GM18951 (cell line): ENCODE data around the gene AKR1C4.
"Not testable (repeated sequence)": the region's sequence is repeated elsewhere in the genome, so short reads cannot be mapped to it uniquely, and the experiment has no call there.

Experiments used
- POLR2A ChIP-seq: IDR thresholded peaks from 4 replicates; pipeline ENCODE4 v1.6.1; 2011; ENCODE audit warnings: mild to moderate bottlenecking; ENCODE audit not compliant: insufficient read length, insufficient read depth; ENCODE audit errors: extremely low read depth
- in situ Hi-C: fragments of 300-500 bp; cut with MboI; formaldehyde crosslinking; loops from one replicate; pipeline ENCODE4 v1.12.0; 2022; ENCODE audit warnings: low sequenced_read_pairs, mixed read lengths, inconsistent platforms; ENCODE audit not compliant: unreplicated experiment

Gene AKR1C4

GRCh38 chr10:5183923-5184322 lies 12.7 kb upstream of the AKR1C4 start:
- TF ChIP-seq POLR2A, result no peak

GRCh38 chr10:5184987-5185775 lies 11.5 kb upstream of the AKR1C4 start, which contains the start of gene AKR1C8:
Gene AKR1C8, minus strand, starts transcription at chr10:5185150. Its CDS starts 46 bp downstream, at chr10:5185104.
- TF ChIP-seq POLR2A, result no peak
- in situ Hi-C loops, result no loop called here

More at GRCh38 chr10:5183923-5184322, 12.7 kb upstream of the AKR1C4 start:
- in situ Hi-C loops, result no loop called here

GRCh38 chr10:5187867-5188266 lies 8.8 kb upstream of the AKR1C4 start:
- in situ Hi-C loops, result no loop called here
- TF ChIP-seq POLR2A, result no peak

DNA sequence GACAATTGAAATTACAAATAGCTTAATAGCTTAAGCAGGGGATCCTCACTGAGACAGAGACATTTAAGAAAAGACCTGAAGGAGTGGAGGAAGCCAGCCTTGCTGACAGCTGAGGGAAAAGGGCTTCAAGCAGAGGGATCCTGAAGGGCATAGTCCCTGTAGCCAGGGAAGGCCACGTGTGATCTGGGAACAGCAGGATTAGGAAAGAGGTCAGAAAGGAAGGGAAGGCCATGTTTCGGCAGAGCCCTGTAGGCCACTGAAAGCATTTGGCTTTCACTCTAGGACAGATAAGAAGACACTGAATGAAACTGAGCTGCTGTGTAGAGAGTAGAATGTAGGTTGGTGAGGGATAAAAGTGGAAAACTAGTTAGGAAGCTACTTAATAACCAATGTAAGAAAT lies 8.3 kb upstream of the AKR1C4 start:
- in situ Hi-C loops, result no loop called here
- TF ChIP-seq POLR2A, result no peak

- no peak for TF ChIP-seq POLR2A
- in situ Hi-C loops, result no loop called here
These were observed 2.2 kb upstream of the AKR1C4 start for GRCh38 chr10:5194431-5194830.

- TF ChIP-seq POLR2A, result no peak
- in situ Hi-C loops, result no loop called here
These were observed 786 bp upstream of the AKR1C4 start for GRCh38 chr10:5195727-5196374.

- no peak for TF ChIP-seq POLR2A
- in situ Hi-C loops, result no loop called here
These were observed 1.7 kb downstream of the AKR1C4 start for GRCh38 chr10:5198386-5198785.

DNA sequence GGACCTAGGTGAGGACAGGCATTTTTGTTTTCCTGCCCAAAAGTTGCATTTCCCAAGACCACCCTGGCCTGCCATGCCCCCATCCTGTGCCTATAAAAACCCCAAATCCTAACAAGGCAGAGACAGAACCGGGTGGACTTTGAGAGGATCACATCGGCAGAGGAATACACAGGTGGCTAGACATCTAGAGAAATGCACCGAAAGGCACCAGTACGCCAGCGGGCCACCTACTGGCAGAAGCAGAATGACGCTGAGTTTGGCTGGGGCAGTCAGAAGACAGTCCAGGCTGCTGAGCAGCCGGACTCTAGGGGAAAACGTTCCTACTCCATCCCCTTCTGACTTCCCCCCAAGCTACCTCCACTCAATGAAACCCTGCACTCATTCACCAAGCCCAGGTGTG lies 2.8 kb downstream of the AKR1C4 start:
- in situ Hi-C loops, result no loop called here
- TF ChIP-seq POLR2A, result no peak

- in situ Hi-C loops, result no loop called here
- no peak for TF ChIP-seq POLR2A
These were observed 10.2 kb downstream of the AKR1C4 start for GRCh38 chr10:5206799-5207198.

- in situ Hi-C loops, result not testable (repeated sequence)
These were observed 13.1 kb downstream of the AKR1C4 start for GRCh38 chr10:5209776-5210175.

DNA sequence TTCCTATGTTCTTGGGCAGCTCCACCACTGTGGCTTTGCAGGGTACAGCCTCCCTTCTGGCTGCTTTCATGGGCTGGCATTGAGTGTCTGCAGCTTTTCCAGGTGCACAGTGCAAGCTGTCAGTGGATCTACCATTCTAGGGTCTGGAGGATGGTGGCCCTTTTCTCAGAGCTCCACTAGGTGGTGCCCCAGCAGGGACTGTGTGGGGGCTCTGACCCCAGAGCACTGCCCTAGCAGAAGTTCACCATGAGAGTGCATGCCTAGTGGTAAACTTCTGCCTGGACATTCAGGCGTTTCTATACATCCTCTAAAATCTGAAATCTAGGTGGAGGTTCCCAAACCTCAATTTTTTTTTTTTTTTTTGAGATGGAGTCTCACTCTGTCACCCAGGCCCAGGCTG lies 13.6 kb downstream of the AKR1C4 start:
- in situ Hi-C loops, result not testable (repeated sequence)

GRCh38 chr10:5211696-5212536 lies 15.3 kb downstream of the AKR1C4 start:
- TF ChIP-seq POLR2A, result no peak
- in situ Hi-C loops, result no loop called here

DNA sequence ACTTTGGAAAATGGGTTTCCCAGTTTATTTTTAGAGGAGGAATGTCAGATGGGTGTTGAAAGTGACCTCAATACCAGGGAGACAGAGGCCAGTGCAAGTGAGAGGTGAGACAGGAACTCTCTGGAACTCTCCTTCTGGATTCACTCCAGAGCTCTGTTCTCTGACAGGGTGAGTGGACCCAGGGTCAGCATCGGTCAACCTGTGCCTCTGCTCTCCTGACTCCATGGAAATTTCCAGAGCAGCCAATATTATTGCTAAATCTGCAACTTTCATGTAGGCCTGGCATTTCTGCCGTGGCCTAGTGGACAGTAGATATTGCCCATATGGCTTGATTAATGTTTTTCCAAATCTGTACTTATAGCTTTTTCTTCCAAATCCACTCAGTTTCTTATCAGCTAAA lies 20.2 kb downstream of the AKR1C4 start:
- in situ Hi-C loops, result no loop called here
- TF ChIP-seq POLR2A, result no peak
